ENCODE data around the gene KL. TPM values are rescaled to one million over a fixed set of nuclear protein-coding genes. Genes with fewer than 3 reads are reported as not detected.

KL gene
- total RNA-seq, 4 donors from 2014 or later = 0.60 to 3.4 (median 1.2) TPM

GRCh38 chr13:33108620-33109019 is 92.4 kb downstream of the KL start:
- H3K27ac ChIP-seq = peak overlapping the region; percentile 52 to 75 (median 72)
- intact Hi-C loops (cut with DNase I; ENCODE audit: low total_unique reads) = no loop called here

GRCh38 chr13:33109271-33109697 is 93.1 kb downstream of the KL start:
- Histone ChIP-seq H3K4me1 (peaks cover 20 to 56% (median 42%) of the 10 kb centered on the region in 4 donors), H3K27ac (peak overlapping the region; percentile 52 to 75 (median 72)), H3K27me3 (no peaks in the 10 kb centered on the region), H3K36me3 (peaks cover 0 to 20% (median 8%) of the 10 kb centered on the region in 4 donors), H3K4me3 (no peak overlapping the region), H3K9me3 (no peaks in the 10 kb centered on the region)
- in situ Hi-C loops (cut with MboI; ENCODE audit: low pct_ligation_motif_present in 1 of 4, low pct_unique_long_range_greater_than_20kb in 1 of 4, low sequenced_read_pairs in 3 of 4) (loop anchor here in 1 of 4 donors (25.0 kb wide), 1 partner anchor 428 kb away; no protein-coding TSS in a partner anchor), intact Hi-C loops (cut with DNase I; ENCODE audit: low total_unique reads) (no loop called here)
- DNase-seq = no peak
- 69% methylated on average over 2 of the region's 2 CpGs; no CpG with 5 or more reads in 1 of the 2 donors for WGBS, 2 donors (ENCODE audit: low coverage in 1 of 2)
- TF ChIP-seq EP300 (IDR thresholded peaks at IDR 0.05; ENCODE audit: low read depth) (no peak), POLR2AphosphoS5 (IDR thresholded peaks at IDR 0.05) (no peak), POLR2A (IDR thresholded peaks at IDR 0.05) (no peak), CTCF (IDR thresholded peaks at IDR 0.05) (no peak)

More at GRCh38 chr13:33108620-33109019, 92.4 kb downstream of the KL start:
- no peak overlapping the region for H3K4me3 ChIP-seq
- 73 to 76% methylated on average over 3 to 5 of the region's 5 CpGs for WGBS, 2 donors (ENCODE audit: low coverage in 1 of 2)
- H3K4me1 ChIP-seq = peaks cover 20 to 54% (median 42%) of the 10 kb centered on the region in 4 donors
- peaks cover 0 to 20% (median 8%) of the 10 kb centered on the region in 4 donors for H3K36me3 ChIP-seq
- H3K9me3 ChIP-seq = no peaks in the 10 kb centered on the region
- no peak for DNase-seq
- no peaks in the 10 kb centered on the region for H3K27me3 ChIP-seq
- in situ Hi-C loops (cut with MboI; ENCODE audit: low pct_ligation_motif_present in 1 of 4, low pct_unique_long_range_greater_than_20kb in 1 of 4, low sequenced_read_pairs in 3 of 4) = loop anchor here in 1 of 4 donors (25.0 kb wide), 1 partner anchor 429 kb away; no protein-coding TSS in a partner anchor
- TF ChIP-seq POLR2AphosphoS5 (IDR thresholded peaks at IDR 0.05) (peak in 1 of 3 donors; percentile 9), EP300 (IDR thresholded peaks at IDR 0.05; ENCODE audit: low read depth) (no peak)

GRCh38 chr13:33109801-33110200 is 93.6 kb downstream of the KL start:
- H3K27me3 ChIP-seq = no peaks in the 10 kb centered on the region
- peaks cover 0 to 20% (median 7%) of the 10 kb centered on the region in 4 donors for H3K36me3 ChIP-seq
- no peak overlapping the region for H3K4me3 ChIP-seq
- no peak for DNase-seq
- peak overlapping the region; percentile 52 to 75 (median 72) for H3K27ac ChIP-seq
- no peaks in the 10 kb centered on the region for H3K9me3 ChIP-seq
- in situ Hi-C loops (cut with MboI; ENCODE audit: low pct_ligation_motif_present in 1 of 4, low pct_unique_long_range_greater_than_20kb in 1 of 4, low sequenced_read_pairs in 3 of 4) (loop anchor here in 1 of 4 donors (25.0 kb wide), 1 partner anchor 428 kb away; no protein-coding TSS in a partner anchor), intact Hi-C loops (cut with DNase I; ENCODE audit: low total_unique reads) (loop anchor here (10.0 kb wide), 1 partner anchor 95 kb away; no protein-coding TSS in a partner anchor)
- H3K4me1 ChIP-seq = peaks cover 20 to 56% (median 42%) of the 10 kb centered on the region in 4 donors
- TF ChIP-seq POLR2AphosphoS5 (IDR thresholded peaks at IDR 0.05) (no peak), POLR2A (IDR thresholded peaks at IDR 0.05) (no peak), EP300 (IDR thresholded peaks at IDR 0.05; ENCODE audit: low read depth) (no peak)
- WGBS, 2 donors (ENCODE audit: low coverage in 1 of 2) = 82% methylated on average over 4 to 10 of the region's 10 CpGs

GRCh38 chr13:33110386-33110712 is 94.1 kb downstream of the KL start:
- in situ Hi-C loops (cut with MboI; ENCODE audit: low pct_ligation_motif_present in 1 of 4, low pct_unique_long_range_greater_than_20kb in 1 of 4, low sequenced_read_pairs in 3 of 4) = loop anchor here in 1 of 4 donors (25.0 kb wide), 1 partner anchor 427 kb away; no protein-coding TSS in a partner anchor
- Histone ChIP-seq H3K36me3 (peaks cover 0 to 20% (median 4%) of the 10 kb centered on the region in 4 donors), H3K27ac (peak overlapping the region; percentile 52 to 75 (median 72)), H3K4me3 (no peak overlapping the region), H3K9me3 (no peaks in the 10 kb centered on the region), H3K4me1 (peaks cover 20 to 56% (median 42%) of the 10 kb centered on the region in 4 donors), H3K27me3 (no peaks in the 10 kb centered on the region)
- 59% methylated on average over 5 of the region's 5 CpGs; no CpG with 5 or more reads in 1 of the 2 donors for WGBS, 2 donors (ENCODE audit: low coverage in 1 of 2)
- DNase-seq = no peak
- TF ChIP-seq EP300 (IDR thresholded peaks at IDR 0.05; ENCODE audit: low read depth) (no peak), POLR2AphosphoS5 (IDR thresholded peaks at IDR 0.05) (no peak), CTCF (IDR thresholded peaks at IDR 0.05) (no peak), POLR2A (IDR thresholded peaks at IDR 0.05) (no peak)
- intact Hi-C loops (cut with DNase I; ENCODE audit: low total_unique reads) = loop anchor here (10.0 kb wide), 1 partner anchor 94 kb away; no protein-coding TSS in a partner anchor

- DNase-seq = no peak
- Histone ChIP-seq H3K27ac (peak overlapping the region; percentile 52 to 75 (median 72)), H3K27me3 (no peaks in the 10 kb centered on the region), H3K9me3 (no peaks in the 10 kb centered on the region), H3K4me1 (peaks cover 20 to 56% (median 42%) of the 10 kb centered on the region in 4 donors), H3K4me3 (no peak overlapping the region), H3K36me3 (peaks cover 0 to 16% (median 2%) of the 10 kb centered on the region in 4 donors)
- 5 to 35% methylated on average over 4 to 14 of the region's 14 CpGs for WGBS, 2 donors (ENCODE audit: low coverage in 1 of 2)
- in situ Hi-C loops (cut with MboI; ENCODE audit: low pct_ligation_motif_present in 1 of 4, low pct_unique_long_range_greater_than_20kb in 1 of 4, low sequenced_read_pairs in 3 of 4) = loop anchor here in 1 of 4 donors (25.0 kb wide), 1 partner anchor 426 kb away; no protein-coding TSS in a partner anchor
- TF ChIP-seq POLR2A (IDR thresholded peaks at IDR 0.05) (no peak), CTCF (IDR thresholded peaks at IDR 0.05) (no peak), EP300 (IDR thresholded peaks at IDR 0.05; ENCODE audit: low read depth) (no peak), POLR2AphosphoS5 (IDR thresholded peaks at IDR 0.05) (no peak)
- intact Hi-C loops (cut with DNase I; ENCODE audit: low total_unique reads) = loop anchor here (10.0 kb wide), 1 partner anchor 94 kb away; no protein-coding TSS in a partner anchor
These were observed 94.6 kb downstream of the KL start for GRCh38 chr13:33110713-33111413.

Data from transverse colon (tissue), 4 donors.